Anterior cingulate cortex (tissue), 58 donors: ENCODE data around the gene LRRC74B.
"Not testable (repeated sequence)": the region's sequence is repeated elsewhere in the genome, so short reads cannot be mapped to it uniquely, and the experiment has no call there.

Experiments used
- DNase-seq, 58 donors: peaks; one replicate each; lab custom pipeline; 2025; lab: John Stamatoyannopoulos, UW

Gene LRRC74B

GRCh38 chr22:21030621-21031544 lies 14.9 kb upstream of the LRRC74B start:
- DNase-seq = no peak

GRCh38 chr22:21031545-21032036 lies 14.2 kb upstream of the LRRC74B start:
- DNase-seq = no peak

GRCh38 chr22:21032037-21032867 lies 13.5 kb upstream of the LRRC74B start, which contains the start of gene SLC7A4:
SLC7A4 (minus strand) TSS chr22:21032561; CDS start chr22:21031812, 749 bp downstream.
- peak in 15 of 58 donors; percentile 9 to 54 (median 23) for DNase-seq

GRCh38 chr22:21032868-21033688 lies 12.7 kb upstream of the LRRC74B start:
- no peak for DNase-seq

- DNase-seq = no peak
Observed at GRCh38 chr22:21033895-21034294, 11.9 kb upstream of the LRRC74B start.

- DNase-seq = no peak
Observed at GRCh38 chr22:21034989-21035388, 10.8 kb upstream of the LRRC74B start.

- no peak for DNase-seq
Observed at GRCh38 chr22:21038405-21038804, 7.3 kb upstream of the LRRC74B start.

- DNase-seq = not testable (repeated sequence)
Observed at GRCh38 chr22:21039158-21039557, 6.6 kb upstream of the LRRC74B start.

- DNase-seq = no peak
Observed at GRCh38 chr22:21041937-21042336, 3.8 kb upstream of the LRRC74B start.

GRCh38 chr22:21042978-21043859 lies 2.5 kb upstream of the LRRC74B start:
- no peak for DNase-seq

- DNase-seq = no peak
Observed at GRCh38 chr22:21043860-21044535, 1.7 kb upstream of the LRRC74B start.

- peak in 17 of 58 donors; percentile 8 to 46 (median 31) for DNase-seq
Observed at GRCh38 chr22:21044931-21045584, 688 bp upstream of the LRRC74B start.

- no peak for DNase-seq
Observed at GRCh38 chr22:21047035-21047661, 1.4 kb downstream of the LRRC74B start.

GRCh38 chr22:21047730-21048129 lies 2.0 kb downstream of the LRRC74B start:
- no peak for DNase-seq

- DNase-seq = not testable (repeated sequence)
Observed at GRCh38 chr22:21048448-21048847, 2.7 kb downstream of the LRRC74B start.

- not testable (repeated sequence) for DNase-seq
Observed at GRCh38 chr22:21048965-21049364, 3.2 kb downstream of the LRRC74B start.

GRCh38 chr22:21051145-21051830 lies 5.5 kb downstream of the LRRC74B start:
- no peak for DNase-seq
